HT1080 (cell line): ENCODE measurements around the gene ALDH4A1. TPM values are rescaled to one million over a fixed set of nuclear protein-coding genes. Genes with fewer than 3 reads are reported as not detected.

ENCODE experiments used
- DNase-seq: peaks from one replicate; pipeline ENCODE4 v3.0.0-alpha.2; 2015; ENCODE audit warnings: low read depth
- total RNA-seq: library from RNA; depleted of rRNA; stranded (reverse); fragments of >200 nt; shearing (Covaris generic); gene quantifications from 2 replicates; pipeline ENCODE4 v1.2.3, GENCODE V29; 2014

The ALDH4A1 gene
- total RNA-seq, 1 experiment from 2014 or later = 2.5 TPM

- DNase-seq = no peak
Observed at GRCh38 chr1:18901147-18901951, 1.0 kb downstream of the ALDH4A1 start.

- DNase-seq = no peak
Observed at GRCh38 chr1:18900303-18900841, 2.0 kb downstream of the ALDH4A1 start.

- no peak for DNase-seq
Observed at GRCh38 chr1:18899363-18900049, 2.8 kb downstream of the ALDH4A1 start.

- no peak for DNase-seq
Observed at GRCh38 chr1:18898567-18898966, 3.8 kb downstream of the ALDH4A1 start.

- DNase-seq = no peak
Observed at GRCh38 chr1:18895317-18895716, 7.0 kb downstream of the ALDH4A1 start.

- no peak for DNase-seq
Observed at GRCh38 chr1:18893120-18893519, 9.2 kb downstream of the ALDH4A1 start.

- peak; percentile 21 for DNase-seq
Observed at GRCh38 chr1:18891858-18892257, 10.5 kb downstream of the ALDH4A1 start.

- DNase-seq = no peak
Observed at GRCh38 chr1:18891426-18891780, 11.0 kb downstream of the ALDH4A1 start.

GRCh38 chr1:18890706-18891425 is 11.5 kb downstream of the ALDH4A1 start:
- DNase-seq = no peak

- peak; percentile 43 for DNase-seq
Observed at GRCh38 chr1:18886003-18886335, 16.4 kb downstream of the ALDH4A1 start.

- no peak for DNase-seq
Observed at GRCh38 chr1:18885311-18886002, 16.9 kb downstream of the ALDH4A1 start.

GRCh38 chr1:18884727-18885126 is 17.6 kb downstream of the ALDH4A1 start:
- no peak for DNase-seq

GRCh38 chr1:18884419-18884717 is 18.0 kb downstream of the ALDH4A1 start:
- DNase-seq = no peak

- DNase-seq = peak; percentile 52
Observed at GRCh38 chr1:18883636-18884418, 18.5 kb downstream of the ALDH4A1 start.

GRCh38 chr1:18883079-18883478 is 19.3 kb downstream of the ALDH4A1 start:
- no peak for DNase-seq

GRCh38 chr1:18882486-18882885 is 19.9 kb downstream of the ALDH4A1 start:
- no peak for DNase-seq

- no peak for DNase-seq
Observed at GRCh38 chr1:18881642-18882431, 20.5 kb downstream of the ALDH4A1 start.

- no peak for DNase-seq
Observed at GRCh38 chr1:18881164-18881563, 21.2 kb downstream of the ALDH4A1 start.

GRCh38 chr1:18880585-18880984 is 21.8 kb downstream of the ALDH4A1 start:
- DNase-seq = no peak

- no peak for DNase-seq
Observed at GRCh38 chr1:18879791-18880309, 22.5 kb downstream of the ALDH4A1 start.
